Ascending aorta (tissue), 2 donors: ENCODE data around the gene ATRNL1. TPM values are rescaled to one million over a fixed set of nuclear protein-coding genes. Genes with fewer than 3 reads are reported as not detected.

Experiments used
- DNase-seq, 2 donors: peaks; one replicate each; pipeline ENCODE4 v3.0.0-alpha.2; 2019; ENCODE audit warnings: low spot score in 2 of 2
- H3K27ac ChIP-seq, 2 donors: fragments of 200-600 bp; sonication (generic); one replicate each; pipeline ENCODE4 v1.5.1; 2016 to 2017; ENCODE audit warnings: mild to moderate bottlenecking in 1 of 2
- H3K27me3 ChIP-seq: fragments of 200-600 bp; sonication (generic); one replicate; pipeline ENCODE4 v1.5.1; 2017
- H3K36me3 ChIP-seq, 2 donors: fragments of 200-600 bp; sonication (generic); one replicate each; pipeline ENCODE4 v1.5.1; 2016
- H3K4me1 ChIP-seq, 2 donors: fragments of 200-600 bp; sonication (generic); one replicate each; pipeline ENCODE4 v1.5.1; 2016 to 2017; ENCODE audit warnings: mild to moderate bottlenecking in 1 of 2
- H3K4me3 ChIP-seq, 2 donors: fragments of 200-600 bp; sonication (generic); one replicate each; pipeline ENCODE4 v1.5.1; 2016 to 2017; ENCODE audit warnings: mild to moderate bottlenecking in 1 of 2
- H3K9me3 ChIP-seq, 2 donors: fragments of 200-600 bp; sonication (generic); one replicate each; pipeline ENCODE4 v1.5.1; 2016
- intact Hi-C: fragments of 100-400 bp; cut with DNase I; formaldehyde crosslinking; loops from one replicate; pipeline ENCODE4 v1.15.1; 2023
- total RNA-seq: library from RNA; depleted of rRNA; stranded (reverse); fragments of >200 nt; gene quantifications from one replicate; pipeline ENCODE4 v1.1.0, GENCODE V29; 2016
- TF ChIP-seq, protein P1 (sequence below), 3 experiments: fragments of 200-600 bp in 2 of 3; fragments of 450-650 bp in 1 of 3; sonication (generic) in 2 of 3; IDR thresholded peaks; one replicate each; pipeline ENCODE4 v1.5.1; 2016 to 2019; ENCODE audit warnings: antibody characterized with exemption in 3 of 3, mild to moderate bottlenecking in 1 of 3, moderate library complexity in 1 of 3

Gene ATRNL1
- total RNA-seq, 1 donor from 2014 or later: 15.4 TPM

DNA sequence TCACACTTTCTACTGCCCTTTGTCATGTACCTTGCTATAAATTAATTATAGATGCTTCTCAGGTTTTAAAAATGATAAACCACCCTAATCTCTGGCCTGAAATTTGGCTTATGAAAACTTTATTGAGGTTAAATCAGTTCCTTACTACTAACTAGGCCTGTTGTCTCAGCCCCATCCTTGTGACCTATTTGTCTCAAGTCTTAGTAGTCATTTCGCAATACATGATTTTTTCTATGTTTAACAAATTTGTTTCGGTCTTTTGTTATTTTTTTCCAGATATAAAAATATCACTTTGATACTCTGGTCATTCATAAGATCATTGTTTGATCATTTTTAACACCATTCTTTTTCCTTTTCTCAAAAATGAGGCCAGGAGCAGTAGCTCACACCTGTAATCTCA lies 768.3 kb downstream of the ATRNL1 start:
- TF ChIP-seq, protein P1, sequence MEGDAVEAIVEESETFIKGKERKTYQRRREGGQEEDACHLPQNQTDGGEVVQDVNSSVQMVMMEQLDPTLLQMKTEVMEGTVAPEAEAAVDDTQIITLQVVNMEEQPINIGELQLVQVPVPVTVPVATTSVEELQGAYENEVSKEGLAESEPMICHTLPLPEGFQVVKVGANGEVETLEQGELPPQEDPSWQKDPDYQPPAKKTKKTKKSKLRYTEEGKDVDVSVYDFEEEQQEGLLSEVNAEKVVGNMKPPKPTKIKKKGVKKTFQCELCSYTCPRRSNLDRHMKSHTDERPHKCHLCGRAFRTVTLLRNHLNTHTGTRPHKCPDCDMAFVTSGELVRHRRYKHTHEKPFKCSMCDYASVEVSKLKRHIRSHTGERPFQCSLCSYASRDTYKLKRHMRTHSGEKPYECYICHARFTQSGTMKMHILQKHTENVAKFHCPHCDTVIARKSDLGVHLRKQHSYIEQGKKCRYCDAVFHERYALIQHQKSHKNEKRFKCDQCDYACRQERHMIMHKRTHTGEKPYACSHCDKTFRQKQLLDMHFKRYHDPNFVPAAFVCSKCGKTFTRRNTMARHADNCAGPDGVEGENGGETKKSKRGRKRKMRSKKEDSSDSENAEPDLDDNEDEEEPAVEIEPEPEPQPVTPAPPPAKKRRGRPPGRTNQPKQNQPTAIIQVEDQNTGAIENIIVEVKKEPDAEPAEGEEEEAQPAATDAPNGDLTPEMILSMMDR (IDR thresholded peaks at IDR 0.05): no peak
- Histone ChIP-seq H3K9me3 (no peaks in the 10 kb centered on the region), H3K27ac (no peak overlapping the region), H3K4me3 (no peak overlapping the region), H3K4me1 (no peaks in the 10 kb centered on the region), H3K27me3 (no peaks in the 10 kb centered on the region), H3K36me3 (no peaks in the 10 kb centered on the region)
- intact Hi-C loops: no loop called here
- no peak for DNase-seq

DNA sequence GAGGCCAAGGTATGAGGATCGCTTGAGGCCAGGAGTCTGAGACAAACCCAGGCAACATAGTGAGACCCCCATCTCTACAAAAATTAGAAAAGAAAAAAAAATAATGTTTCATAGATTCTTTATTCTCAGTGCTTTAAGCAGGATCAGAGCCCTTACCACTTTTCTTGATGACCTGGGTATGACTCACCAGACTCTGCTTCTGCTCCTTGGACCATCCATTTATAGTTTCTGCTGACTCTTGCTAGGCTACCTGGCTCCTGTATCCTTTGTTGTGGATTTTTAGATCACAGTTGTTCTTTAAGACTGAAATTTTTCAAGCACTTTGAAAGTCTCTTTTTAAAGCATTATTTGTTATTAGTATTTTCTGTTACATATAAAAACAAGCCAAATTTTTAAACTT lies 768.7 kb downstream of the ATRNL1 start:
- H3K4me1 ChIP-seq: no peaks in the 10 kb centered on the region
- TF ChIP-seq, protein P1 (IDR thresholded peaks at IDR 0.05): no peak
- no peak overlapping the region for H3K4me3 ChIP-seq
- intact Hi-C loops: no loop called here
- no peaks in the 10 kb centered on the region for H3K27me3 ChIP-seq
- H3K27ac ChIP-seq: no peak overlapping the region
- H3K36me3 ChIP-seq: no peaks in the 10 kb centered on the region
- H3K9me3 ChIP-seq: no peaks in the 10 kb centered on the region
- no peak for DNase-seq

DNA sequence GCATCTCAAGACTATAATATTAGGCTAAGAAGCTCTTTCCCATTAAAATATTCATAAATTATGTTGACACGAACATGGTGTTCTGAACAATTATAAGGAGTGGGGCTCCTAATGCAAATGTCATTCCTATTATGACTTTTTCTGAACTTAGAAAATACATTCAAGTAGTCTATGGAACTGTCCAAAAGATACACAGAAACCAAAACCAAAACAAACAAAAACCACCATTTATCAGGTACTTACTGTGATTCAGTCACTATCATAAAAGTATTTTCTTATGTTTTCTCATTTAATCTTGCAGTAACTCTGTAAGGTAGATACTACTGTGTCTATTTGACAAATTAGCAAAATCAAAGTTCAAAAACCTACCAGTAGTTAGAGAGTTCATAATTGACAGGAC lies 773.0 kb downstream of the ATRNL1 start:
- intact Hi-C loops: no loop called here
- Histone ChIP-seq H3K36me3 (no peaks in the 10 kb centered on the region), H3K27ac (no peak overlapping the region), H3K4me1 (no peaks in the 10 kb centered on the region), H3K4me3 (no peak overlapping the region), H3K27me3 (no peaks in the 10 kb centered on the region), H3K9me3 (no peaks in the 10 kb centered on the region)
- DNase-seq: no peak
- TF ChIP-seq, protein P1 (IDR thresholded peaks at IDR 0.05): no peak

DNA sequence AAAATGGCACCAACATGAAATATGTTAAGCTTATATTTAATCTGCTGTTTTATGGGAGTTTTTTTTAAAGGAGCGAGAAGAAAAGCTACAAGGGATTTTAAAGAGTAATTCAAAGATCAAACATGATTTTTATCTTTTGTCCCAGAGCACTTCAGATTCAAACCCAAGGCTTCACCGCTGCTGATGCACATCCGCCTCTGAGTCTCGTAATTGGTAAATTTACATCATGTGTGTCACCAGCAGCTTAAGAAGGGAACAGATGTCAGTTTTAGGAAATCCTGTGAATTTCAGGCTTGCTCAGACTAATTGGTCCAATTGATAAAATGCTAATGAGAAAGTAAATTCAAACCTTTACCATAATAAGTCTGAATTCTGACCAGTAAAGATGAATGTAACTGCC lies 773.5 kb downstream of the ATRNL1 start:
- H3K36me3 ChIP-seq: no peaks in the 10 kb centered on the region
- intact Hi-C loops: no loop called here
- no peak overlapping the region for H3K4me3 ChIP-seq
- TF ChIP-seq, protein P1 (IDR thresholded peaks at IDR 0.05): no peak
- H3K27me3 ChIP-seq: no peaks in the 10 kb centered on the region
- H3K27ac ChIP-seq: no peak overlapping the region
- no peaks in the 10 kb centered on the region for H3K9me3 ChIP-seq
- H3K4me1 ChIP-seq: no peaks in the 10 kb centered on the region
- DNase-seq: no peak

DNA sequence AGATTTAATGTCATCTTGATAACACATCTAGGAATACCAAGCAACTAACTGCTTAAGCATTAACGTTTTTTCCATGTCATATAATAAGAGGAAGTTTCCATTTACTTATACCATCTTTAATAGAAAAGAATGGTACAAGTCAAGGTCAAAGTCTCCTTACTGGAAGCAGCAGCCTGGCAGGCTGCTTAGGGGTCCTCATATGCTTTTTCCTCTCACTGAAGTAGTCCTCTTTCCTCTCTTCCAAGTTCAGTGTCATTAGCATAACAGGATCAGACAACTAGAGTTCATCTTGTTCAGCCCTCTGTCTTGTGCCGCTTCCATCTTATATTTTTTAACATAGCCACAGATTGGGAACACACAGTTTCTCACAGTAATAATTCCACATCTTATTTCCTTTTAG lies 774.1 kb downstream of the ATRNL1 start:
- TF ChIP-seq, protein P1 (IDR thresholded peaks at IDR 0.05): no peak
- no peaks in the 10 kb centered on the region for H3K9me3 ChIP-seq
- H3K27me3 ChIP-seq: no peaks in the 10 kb centered on the region
- H3K36me3 ChIP-seq: no peaks in the 10 kb centered on the region
- no peak for DNase-seq
- no peak overlapping the region for H3K27ac ChIP-seq
- intact Hi-C loops: no loop called here
- H3K4me3 ChIP-seq: no peak overlapping the region
- H3K4me1 ChIP-seq: no peaks in the 10 kb centered on the region

DNA sequence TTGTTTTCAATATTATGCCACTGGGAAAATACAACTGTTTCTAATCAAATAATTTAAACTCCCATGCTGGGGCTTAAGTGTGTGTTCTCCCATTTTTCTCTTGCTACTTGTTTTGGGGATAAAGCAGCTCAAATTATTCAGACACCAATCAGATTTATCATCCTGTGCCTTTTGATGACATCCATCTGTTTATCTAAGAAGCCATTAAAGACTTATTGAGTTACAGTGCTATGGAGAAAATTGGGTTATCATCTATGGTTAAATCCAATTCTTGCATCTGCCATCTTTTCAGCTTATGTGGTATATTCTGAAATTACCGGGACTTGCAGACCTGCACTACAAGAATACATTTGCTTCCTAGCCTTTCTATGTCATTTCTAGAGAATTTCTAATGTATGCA lies 778.7 kb downstream of the ATRNL1 start:
- Histone ChIP-seq H3K4me3 (no peak overlapping the region), H3K9me3 (no peaks in the 10 kb centered on the region), H3K27me3 (no peaks in the 10 kb centered on the region), H3K36me3 (no peaks in the 10 kb centered on the region), H3K27ac (no peak overlapping the region), H3K4me1 (no peaks in the 10 kb centered on the region)
- TF ChIP-seq, protein P1 (IDR thresholded peaks at IDR 0.05): no peak
- intact Hi-C loops: no loop called here
- DNase-seq: no peak
